IMR-90 (cell line): ENCODE data around the gene GPR158. TPM values are rescaled to one million over a fixed set of nuclear protein-coding genes. Genes with fewer than 3 reads are reported as not detected.

Experiments
- ATAC-seq: fragments of 200-7000 bp; cut with Tn5 transposase; 2 replicates; pipeline ENCODE4 v1.9.1; 2020; ENCODE audit warnings: low read depth, mild to moderate bottlenecking, moderate library complexity
- BruUV-seq: library from RNA; stranded (reverse); fragments of 400-500 nt; replicated peaks from 2 replicates; lab custom pipeline; 2021; lab: Mats Ljungman, UMichigan
- CTCF ChIA-PET: fragments of 300-600 bp; formaldehyde crosslinking; extraction: SDS; loops from one replicate; lab custom pipeline; 2021; ENCODE audit warnings: antibody characterized with exemption; lab: Yijun Ruan, JAX
- POLR2A ChIA-PET: fragments of 300-600 bp; sonication (Branson Sonifier 250); formaldehyde crosslinking; loops from one replicate; lab custom pipeline; 2022; ENCODE audit warnings: antibody characterized with exemption; ENCODE audit not compliant: unreplicated experiment; lab: Charles Lee
- DNase-seq: peaks from one replicate; pipeline ENCODE4 v3.0.0; 2013
- H2AFZ ChIP-seq: replicated peaks from 2 replicates; pipeline ENCODE3; 2013; ENCODE audit warnings: low read length, mild to moderate bottlenecking; ENCODE audit not compliant: poor library complexity
- H2AK5ac ChIP-seq: 2 replicates; pipeline ENCODE4 v1.6.1; 2013; ENCODE audit warnings: low read depth, low read length, inconsistent platforms
- H2AK9ac ChIP-seq: replicated peaks from 2 replicates; pipeline ENCODE3; 2013; ENCODE audit warnings: mild to moderate bottlenecking, low read depth, low read length, moderate library complexity; ENCODE audit not compliant: poor library complexity
- H2BK120ac ChIP-seq: 2 replicates; pipeline ENCODE4 v1.6.1; 2013; ENCODE audit warnings: low read depth, low read length, inconsistent platforms
- H2BK15ac ChIP-seq: 3 replicates; pipeline ENCODE4 v1.6.1; 2013; ENCODE audit warnings: low read depth, low read length, inconsistent platforms
- H2BK20ac ChIP-seq: 2 replicates; pipeline ENCODE4 v1.6.1; 2013; ENCODE audit warnings: low read depth, mild to moderate bottlenecking, inconsistent platforms, low read length, moderate library complexity
- H2BK5ac ChIP-seq: 2 replicates; pipeline ENCODE4 v1.6.1; 2013; ENCODE audit warnings: mild to moderate bottlenecking, low read depth, low read length, inconsistent platforms; ENCODE audit not compliant: poor library complexity, severe bottlenecking
- H3K14ac ChIP-seq: replicated peaks from 2 replicates; pipeline ENCODE4 v1.6.1; 2013; ENCODE audit warnings: low read depth, low read length, inconsistent platforms
- H3K18ac ChIP-seq: 2 replicates; pipeline ENCODE4 v1.6.1; 2013; ENCODE audit warnings: low read depth, low read length, control low read depth
- H3K23ac ChIP-seq: 2 replicates; pipeline ENCODE4 v1.6.1; 2013; ENCODE audit warnings: low read depth, low read length, inconsistent platforms
- H3K27ac ChIP-seq: 2 replicates; pipeline ENCODE4 v1.5.1; 2013; ENCODE audit warnings: mild to moderate bottlenecking, control low read depth, low read length; ENCODE audit not compliant: insufficient read depth
- H3K27me3 ChIP-seq: 2 replicates; pipeline ENCODE4 v1.6.1; 2013; ENCODE audit warnings: low read length; ENCODE audit not compliant: control insufficient read depth, insufficient read depth
- H3K36me3 ChIP-seq: 2 replicates; pipeline ENCODE4 v1.6.1; 2013; ENCODE audit warnings: low read length, mixed read lengths; ENCODE audit not compliant: control insufficient read depth, insufficient read depth
- H3K4ac ChIP-seq: 2 replicates; pipeline ENCODE4 v1.6.1; 2013; ENCODE audit warnings: low read depth, low read length, inconsistent platforms
- H3K4me1 ChIP-seq: 2 replicates; pipeline ENCODE4 v1.6.1; 2013; ENCODE audit warnings: low read length, mixed read lengths; ENCODE audit not compliant: control insufficient read depth, insufficient read depth
- H3K4me2 ChIP-seq: 2 replicates; pipeline ENCODE4 v1.6.1; 2013; ENCODE audit warnings: low read depth, mild to moderate bottlenecking, control low read depth, low read length, moderate library complexity
- H3K4me3 ChIP-seq: 2 replicates; pipeline ENCODE4 v1.5.1; 2013; ENCODE audit warnings: low read depth, mild to moderate bottlenecking, control low read depth, low read length, moderate library complexity; ENCODE audit not compliant: insufficient read depth
- H3K56ac ChIP-seq: 2 replicates; pipeline ENCODE4 v1.6.1; 2013; ENCODE audit warnings: low read length, inconsistent platforms; ENCODE audit not compliant: insufficient read depth; ENCODE audit errors: extremely low read depth
- H3K79me1 ChIP-seq, 2 experiments: 2 replicates each; pipeline ENCODE4 v1.6.1; 2013; ENCODE audit warnings: low read length in 2 of 2, inconsistent platforms in 1 of 2, low read depth in 1 of 2
- H3K9ac ChIP-seq: 2 replicates; pipeline ENCODE4 v1.6.1; 2013; ENCODE audit warnings: low read depth, low read length, control low read depth
- H3K9me1 ChIP-seq: 2 replicates; pipeline ENCODE4 v1.6.1; 2013; ENCODE audit warnings: low read length, inconsistent platforms; ENCODE audit not compliant: insufficient read depth
- H3K9me3 ChIP-seq: 2 replicates; pipeline ENCODE4 v1.6.1; 2013; ENCODE audit warnings: low read length; ENCODE audit not compliant: control insufficient read depth, insufficient read depth
- H4K20me1 ChIP-seq: 2 replicates; pipeline ENCODE4 v1.6.1; 2013; ENCODE audit warnings: low read length, inconsistent platforms; ENCODE audit not compliant: insufficient read depth
- H4K5ac ChIP-seq: 2 replicates; pipeline ENCODE4 v1.6.1; 2013; ENCODE audit warnings: mild to moderate bottlenecking, low read depth, low read length, control low read depth
- H4K8ac ChIP-seq, 2 experiments: 2 replicates each; pipeline ENCODE4 v1.6.1; 2013; ENCODE audit warnings: low read depth in 2 of 2, low read length in 2 of 2, control low read depth in 1 of 2, inconsistent platforms in 1 of 2
- H4K91ac ChIP-seq: 2 replicates; pipeline ENCODE4 v1.6.1; 2013; ENCODE audit warnings: low read depth, low read length, inconsistent platforms; ENCODE audit not compliant: insufficient read depth
- CEBPB ChIP-seq: IDR thresholded peaks from 2 replicates; pipeline ENCODE4 v1.6.1; 2012; ENCODE audit warnings: low read depth, low read length, improper control_type of control experiment
- CHD1 ChIP-seq: IDR thresholded peaks from 2 replicates; pipeline ENCODE4 v1.6.1; 2012; ENCODE audit warnings: low read depth, low read length, improper control_type of control experiment
- FOS ChIP-seq: fragments of 150-350 bp; IDR thresholded peaks from 2 replicates; pipeline ENCODE4 v1.6.1; 2016; ENCODE audit warnings: low read depth, low read length
- MAFK ChIP-seq: IDR thresholded peaks from 2 replicates; pipeline ENCODE4 v1.6.1; 2012; ENCODE audit warnings: low read depth, low read length, improper control_type of control experiment
- MAZ ChIP-seq: IDR thresholded peaks from 2 replicates; pipeline ENCODE4 v1.6.1; 2012; ENCODE audit warnings: low read depth, mild to moderate bottlenecking, low read length, improper control_type of control experiment, moderate library complexity, borderline replicate concordance
- POLR2A ChIP-seq: IDR thresholded peaks from 2 replicates; pipeline ENCODE4 v1.6.1; 2012; ENCODE audit warnings: mild to moderate bottlenecking, low read depth, low read length
- RCOR1 ChIP-seq: IDR thresholded peaks from 2 replicates; pipeline ENCODE4 v1.6.1; 2012; ENCODE audit warnings: mild to moderate bottlenecking, low read length, improper control_type of control experiment; ENCODE audit not compliant: insufficient replicate concordance
- WGBS, 2 experiments: methylation state at CpG; one replicate each; pipeline versions ENCODE4 v1.1.5 to v1.1.7; 2013; ENCODE audit warnings: missing lambda C conversion rate in 2 of 2; ENCODE audit not compliant: insufficient read length in 1 of 2; ENCODE audit errors: extremely low coverage in 2 of 2; 5-methylcytosine and 5-hydroxymethylcytosine counted together
- dilution Hi-C: fragments of 300-500 bp; cut with HindIII; formaldehyde crosslinking; loops from one replicate; pipeline ENCODE4 v1.14.3; 2018; ENCODE audit warnings: low sequenced_read_pairs; ENCODE audit not compliant: unreplicated experiment
- in situ Hi-C: fragments of 300-500 bp; cut with MboI; formaldehyde crosslinking; loops from 3 replicates; pipeline ENCODE4 v1.14.3; 2019; ENCODE audit warnings: low sequenced_read_pairs, inconsistent platforms, mixed read lengths
- intact Hi-C: fragments of 100-400 bp; cut with micrococcal nuclease; formaldehyde crosslinking; loops from 2 replicates; pipeline ENCODE4 v1.10.0; 2022
- polyA plus RNA-seq, 3 experiments: library from polyadenylated mRNA; depleted of rRNA; stranded (reverse); fragments of >200 nt; gene quantifications; 2 replicates each; pipeline ENCODE4 v1.2.3, GENCODE V29; 2012; ENCODE audit warnings: low replicate concordance in 1 of 3
- total RNA-seq: library from RNA; depleted of rRNA; stranded (reverse); fragments of >200 nt; gene quantifications from 2 replicates; pipeline ENCODE4 v1.2.3, GENCODE V29; 2012

GPR158 gene
- total and polyA plus RNA-seq, 2 of the 4 experiments (the other 2 are of a cell fraction): not detected

GRCh38 chr10:25441270-25441669, 266.5 kb downstream of the GPR158 start:
- intact Hi-C loops (no loop called here), dilution Hi-C loops (no loop called here), in situ Hi-C loops (no loop called here)
- Histone ChIP-seq H2BK5ac (no peak overlapping the region), H2BK20ac (no peak overlapping the region), H3K27ac (no peak overlapping the region), H3K4me1 (no peaks in the 10 kb centered on the region), H3K9me1 (no peaks in the 10 kb centered on the region), H3K56ac (no peak overlapping the region), H4K5ac (no peak overlapping the region), H3K36me3 (no peaks in the 10 kb centered on the region), H2BK120ac (no peak overlapping the region), H4K8ac (no peak overlapping the region), H3K79me1 (no peaks in the 10 kb centered on the region), H2AK5ac (no peak overlapping the region), H3K9ac (no peak overlapping the region), H2AK9ac (no peak overlapping the region), H4K20me1 (no peaks in the 10 kb centered on the region), H3K18ac (no peak overlapping the region), H3K4me3 (no peak overlapping the region), H2BK15ac (no peak overlapping the region), H3K14ac (no peak overlapping the region), H3K4me2 (no peak overlapping the region), H4K91ac (no peak overlapping the region), H3K27me3 (no peaks in the 10 kb centered on the region), H2AFZ (no peak overlapping the region), H3K9me3 (peaks cover 9% of the 10 kb centered on the region), H3K23ac (no peak overlapping the region), H3K4ac (no peak overlapping the region)
- ATAC-seq: no peak
- no TSS peak for BruUV-seq
- POLR2A ChIA-PET: no interaction called here
- TF ChIP-seq RCOR1 (no peak), FOS (no peak), POLR2A (no peak), CHD1 (no peak), MAFK (no peak), CEBPB (no peak), MAZ (no peak)
- CTCF ChIA-PET: no interaction called here
- WGBS, 2 experiments: 0% methylated on average over 1 of the region's 1 CpG; no CpG with 5 or more reads in 1 of the 2 experiments
- no peak for DNase-seq
